GM23248 (cell line): ENCODE measurements around the gene INHBC. TPM values are rescaled to one million over a fixed set of nuclear protein-coding genes. Genes with fewer than 3 reads are reported as not detected.
A peak's percentile ranks its signal among the peaks of the same experiment; 100 is the strongest.
"Not testable (repeated sequence)": the region's sequence is repeated elsewhere in the genome, so short reads cannot be mapped to it uniquely, and the experiment has no call there.

ENCODE experiments used
- DNase-seq: peaks from one replicate; pipeline ENCODE4 v3.0.0-alpha.2; 2015
- H2AFZ ChIP-seq: fragments of 200-600 bp; sonication (generic); 2 replicates; pipeline ENCODE4 v1.6.1; 2016; ENCODE audit warnings: antibody characterized with exemption
- H3F3A ChIP-seq: fragments of 200-600 bp; sonication (generic); 2 replicates; pipeline ENCODE4 v1.6.1; 2016; ENCODE audit warnings: mild to moderate bottlenecking, antibody characterized with exemption, mixed run types; ENCODE audit not compliant: insufficient read depth
- H3K27ac ChIP-seq: fragments of 200-600 bp; sonication (generic); 2 replicates; pipeline ENCODE4 v1.5.1; 2016; ENCODE audit warnings: mild to moderate bottlenecking
- H3K27me3 ChIP-seq: fragments of 200-600 bp; sonication (generic); replicated peaks from 2 replicates; pipeline ENCODE4 v1.6.1; 2016; ENCODE audit warnings: mild to moderate bottlenecking; ENCODE audit not compliant: insufficient read depth
- H3K36me3 ChIP-seq: fragments of 200-600 bp; sonication (generic); 2 replicates; pipeline ENCODE4 v1.6.1; 2016; ENCODE audit warnings: low read depth, mild to moderate bottlenecking
- H3K4me1 ChIP-seq: fragments of 200-600 bp; sonication (generic); 2 replicates; pipeline ENCODE4 v1.6.1; 2016; ENCODE audit warnings: mild to moderate bottlenecking; ENCODE audit not compliant: insufficient read depth
- H3K4me2 ChIP-seq: fragments of 200-600 bp; sonication (generic); one replicate; pipeline ENCODE4 v1.6.1; 2016; ENCODE audit warnings: mild to moderate bottlenecking; ENCODE audit not compliant: unreplicated experiment
- H3K4me3 ChIP-seq: fragments of 200-600 bp; sonication (generic); 2 replicates; pipeline ENCODE4 v1.5.1; 2016; ENCODE audit warnings: mild to moderate bottlenecking
- H3K79me2 ChIP-seq: fragments of 200-600 bp; sonication (generic); 2 replicates; pipeline ENCODE4 v1.6.1; 2016; ENCODE audit warnings: mild to moderate bottlenecking; ENCODE audit not compliant: insufficient read depth
- H3K9ac ChIP-seq: fragments of 200-600 bp; sonication (generic); 2 replicates; pipeline ENCODE4 v1.6.1; 2016; ENCODE audit warnings: mild to moderate bottlenecking
- H3K9me2 ChIP-seq: fragments of 200-600 bp; sonication (generic); 2 replicates; pipeline ENCODE4 v1.6.1; 2016; ENCODE audit warnings: mixed run types, mild to moderate bottlenecking, moderate library complexity; ENCODE audit not compliant: insufficient read depth
- H3K9me3 ChIP-seq: fragments of 200-600 bp; sonication (generic); one replicate; pipeline ENCODE4 v1.6.1; 2017; ENCODE audit warnings: low read depth
- H4K20me1 ChIP-seq: fragments of 200-600 bp; sonication (generic); 2 replicates; pipeline ENCODE4 v1.6.0; 2016; ENCODE audit not compliant: insufficient read depth
- EZH2 ChIP-seq: fragments of 200-600 bp; sonication (generic); IDR thresholded peaks from 2 replicates; pipeline ENCODE4 v1.6.1; 2018; ENCODE audit warnings: antibody characterized with exemption, mild to moderate bottlenecking; ENCODE audit not compliant: insufficient read depth, poor library complexity, severe bottlenecking
- EZH2phosphoT487 ChIP-seq: fragments of 200-600 bp; sonication (generic); IDR thresholded peaks from 2 replicates; pipeline ENCODE4 v1.6.1; 2018; ENCODE audit warnings: antibody characterized with exemption, moderate library complexity, mild to moderate bottlenecking, low read depth; ENCODE audit not compliant: insufficient read depth
- WGBS, 2 experiments: methylation state at CpG; one replicate each; pipeline ENCODE4 v1.1.6; 2015 to 2017; ENCODE audit warnings: low lambda C conversion rate in 2 of 2, low coverage in 1 of 2; ENCODE audit errors: missing lambda C conversion rate in 2 of 2; 5-methylcytosine and 5-hydroxymethylcytosine counted together
- in situ Hi-C: fragments of 300-500 bp; cut with MboI; formaldehyde crosslinking; loops from 2 replicates; pipeline ENCODE4 v1.15.0; 2020
- polyA plus RNA-seq: library from polyadenylated mRNA; unstranded; fragments of >200 nt; fragmentation: Nextera tagmentation; extraction: Ambion mirVana; gene quantifications from 2 replicates; pipeline ENCODE4 v1.2.1, GENCODE V29; 2016
- total RNA-seq: library from RNA; depleted of rRNA; stranded (reverse); fragments of >200 nt; shearing (Covaris generic); gene quantifications from 2 replicates; pipeline ENCODE4 v1.2.3, GENCODE V29; 2014

INHBC gene
- total and polyA plus RNA-seq, 2 experiments from 2014 or later = not detected

DNA sequence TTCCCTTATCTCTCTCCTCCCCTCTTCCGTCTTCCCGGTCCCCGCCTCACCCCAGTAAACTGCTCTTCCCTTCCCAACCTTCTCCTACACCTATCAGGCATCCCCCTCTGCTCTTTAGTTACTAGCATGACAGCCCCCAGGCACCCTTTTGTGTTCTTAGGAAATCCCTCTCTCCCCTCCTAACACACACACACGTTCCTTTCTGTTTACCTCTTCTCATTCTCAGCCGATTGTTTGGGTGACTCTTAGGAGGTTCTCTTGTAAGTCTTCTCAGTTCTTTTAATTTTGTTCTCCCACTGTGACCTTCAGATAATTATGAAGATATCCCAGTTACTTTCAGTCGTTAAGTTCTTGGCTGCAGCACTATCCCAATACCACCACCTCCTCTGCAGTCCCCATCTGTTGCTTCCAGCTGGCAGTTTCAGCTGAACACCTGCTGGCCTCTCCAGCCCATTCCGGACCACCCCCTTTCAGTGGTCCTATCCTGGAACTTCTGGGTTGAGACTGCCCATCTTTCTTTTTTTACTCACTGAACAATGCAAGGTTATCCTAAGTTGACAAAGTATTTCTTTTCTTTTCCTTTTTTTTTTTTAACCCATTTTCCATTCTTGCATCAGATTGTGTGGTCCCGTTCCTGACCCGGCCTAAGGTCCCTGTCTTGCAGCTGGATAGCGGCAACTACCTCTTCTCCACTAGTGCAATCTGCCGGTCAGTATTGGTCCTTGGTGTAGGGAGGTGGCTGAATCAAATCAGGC lies 54.0 kb downstream of the INHBC start:
- peak; percentile 38 for DNase-seq
- in situ Hi-C loops = no loop called here

GRCh38 chr12:57489157-57489641 lies 54.6 kb downstream of the INHBC start:
- H3K27me3 ChIP-seq = no peaks in the 10 kb centered on the region
- peak overlapping the region; percentile 96 for H3K4me2 ChIP-seq
- H3K36me3 ChIP-seq = peaks cover 40% of the 10 kb centered on the region
- in situ Hi-C loops = no loop called here
- no peaks in the 10 kb centered on the region for H3K9me3 ChIP-seq
- 0 out of 2 replicates have a peak overlapping the region, but pooled peaks have one; percentile 48 for H3K27ac ChIP-seq
- peak overlapping the region; percentile 89 for H3K9ac ChIP-seq
- peak overlapping the region; percentile 97 for H3K4me3 ChIP-seq
- H2AFZ ChIP-seq = no peak overlapping the region
- H3K79me2 ChIP-seq = peaks cover 49% of the 10 kb centered on the region
- H4K20me1 ChIP-seq = no peaks in the 10 kb centered on the region
- TF ChIP-seq EZH2phosphoT487 = no peak
- no peak for TF ChIP-seq EZH2
- no peaks in the 10 kb centered on the region for H3K9me2 ChIP-seq
- WGBS, 2 experiments = 55 to 60% methylated on average over 5 of the region's 5 CpGs
- 0 out of 2 replicates have a peak, but pooled peaks cover 3% of the 10 kb centered on the region for H3F3A ChIP-seq
- H3K4me1 ChIP-seq = peaks cover 4% of the 10 kb centered on the region
- DNase-seq = peak; percentile 62

More for the DNA sequence above, 54.0 kb downstream of the INHBC start:
- peak overlapping the region; percentile 48 for H3K27ac ChIP-seq
- H3K4me3 ChIP-seq = peak overlapping the region; percentile 97
- TF ChIP-seq EZH2 (no peak), EZH2phosphoT487 (no peak)
- peak overlapping the region; percentile 96 for H3K4me2 ChIP-seq
- no peaks in the 10 kb centered on the region for H4K20me1 ChIP-seq
- peaks cover 36% of the 10 kb centered on the region for H3K36me3 ChIP-seq
- H2AFZ ChIP-seq = peak overlapping the region; percentile 81
- peaks cover 49% of the 10 kb centered on the region for H3K79me2 ChIP-seq
- no peaks in the 10 kb centered on the region for H3K9me2 ChIP-seq
- H3K9ac ChIP-seq = peak overlapping the region; percentile 89
- no peaks in the 10 kb centered on the region for H3K27me3 ChIP-seq
- WGBS, 2 experiments = 30 to 33% methylated on average over 10 to 11 of the region's 11 CpGs
- peaks cover 5% of the 10 kb centered on the region; the same call in 1 of the 2 replicates for H3F3A ChIP-seq
- H3K4me1 ChIP-seq = peaks cover 5% of the 10 kb centered on the region
- H3K9me3 ChIP-seq = no peaks in the 10 kb centered on the region

DNA sequence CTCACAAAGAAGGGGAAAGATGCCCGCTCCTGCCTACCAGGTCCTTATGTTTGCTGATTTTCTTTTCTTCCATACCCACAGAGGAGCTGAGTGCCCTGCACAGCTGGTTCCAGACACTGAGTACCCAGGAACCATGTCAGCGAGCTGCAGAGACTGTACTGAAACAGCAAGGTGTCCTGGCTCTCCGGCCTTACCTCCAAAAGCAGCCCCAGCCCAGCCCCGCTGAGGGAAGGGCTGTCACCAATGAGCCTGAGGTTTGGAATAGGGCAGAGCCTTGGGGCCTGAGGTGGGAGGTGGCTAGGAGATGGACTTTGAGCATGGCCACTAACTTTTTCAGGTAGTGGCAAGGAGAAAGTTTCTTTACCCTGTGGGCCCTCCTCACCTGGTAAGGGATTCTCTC lies 55.5 kb downstream of the INHBC start:
- Histone ChIP-seq H3K36me3 (peaks cover 40% of the 10 kb centered on the region), H3K9me3 (no peaks in the 10 kb centered on the region), H3K27me3 (no peaks in the 10 kb centered on the region), H3K4me1 (peaks cover 4% of the 10 kb centered on the region), H3K4me2 (no peak overlapping the region), H4K20me1 (no peaks in the 10 kb centered on the region), H2AFZ (no peak overlapping the region), H3K79me2 (peaks cover 49% of the 10 kb centered on the region), H3K9me2 (no peaks in the 10 kb centered on the region), H3K4me3 (no peak overlapping the region), H3K27ac (no peak overlapping the region), H3K9ac (no peak overlapping the region), H3F3A (0 out of 2 replicates have a peak, but pooled peaks cover 3% of the 10 kb centered on the region)
- no peak for TF ChIP-seq EZH2phosphoT487
- no peak for TF ChIP-seq EZH2
- in situ Hi-C loops = no loop called here
- WGBS, 2 experiments = 96 to 97% methylated on average over 4 of the region's 4 CpGs
- no peak for DNase-seq

GRCh38 chr12:57491393-57492280 lies 57.1 kb downstream of the INHBC start:
- WGBS, 2 experiments = 86 to 89% methylated on average over 15 of the region's 15 CpGs
- in situ Hi-C loops = no loop called here
- no peak for TF ChIP-seq EZH2phosphoT487
- TF ChIP-seq EZH2 = no peak

DNA sequence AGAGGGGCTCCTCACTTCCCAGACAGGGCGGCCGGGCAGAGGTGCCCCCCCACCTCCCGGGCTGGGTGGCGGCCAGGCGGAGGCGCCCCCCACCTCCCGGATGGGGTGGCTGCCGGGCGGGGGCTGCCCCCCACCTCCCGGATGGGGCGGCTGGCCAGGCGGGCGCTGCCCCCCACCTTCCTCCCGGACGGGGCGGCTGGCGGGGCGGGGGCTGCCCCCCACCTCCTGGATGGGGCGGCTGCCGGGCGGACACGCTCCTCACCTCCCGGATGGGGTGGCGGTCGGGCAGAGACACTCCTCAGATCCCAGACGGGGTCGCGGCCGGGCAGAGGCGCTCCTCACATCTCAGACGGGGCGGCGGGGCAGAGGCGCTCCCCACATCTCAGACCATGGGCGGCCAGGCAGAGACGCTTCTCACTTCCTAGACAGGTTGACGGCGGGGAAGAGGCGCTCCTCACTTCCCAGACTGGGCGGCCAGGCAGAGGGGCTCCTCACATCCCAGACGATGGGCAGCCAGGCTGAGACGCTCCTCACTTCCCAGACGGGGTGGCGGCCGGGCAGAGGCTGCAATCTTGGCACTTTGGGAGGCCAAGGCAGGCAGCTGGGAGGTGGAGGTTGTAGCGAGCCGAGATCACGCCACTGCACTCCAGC lies 60.6 kb downstream of the INHBC start:
- H3K9me3 ChIP-seq, DNase-seq, H3K9ac ChIP-seq, H3K27me3 ChIP-seq, H2AFZ ChIP-seq, H3F3A ChIP-seq, H3K27ac ChIP-seq, H4K20me1 ChIP-seq, in situ Hi-C loops, H3K4me3 ChIP-seq, H3K4me1 ChIP-seq, H3K9me2 ChIP-seq, H3K4me2 ChIP-seq: not testable (repeated sequence)
- H3K79me2 ChIP-seq = peaks cover 68% of the 10 kb centered on the region
- WGBS, 2 experiments = 93 to 98% methylated on average over 21 to 48 of the region's 48 CpGs
- peaks cover 64% of the 10 kb centered on the region for H3K36me3 ChIP-seq

More at GRCh38 chr12:57491393-57492280, 57.1 kb downstream of the INHBC start:
- H3K79me2 ChIP-seq = peaks cover 59% of the 10 kb centered on the region
- H3K9me2 ChIP-seq = no peaks in the 10 kb centered on the region
- 0 out of 2 replicates have a peak, but pooled peaks cover 3% of the 10 kb centered on the region for H3F3A ChIP-seq
- H3K9ac ChIP-seq = no peak overlapping the region
- peaks cover 4% of the 10 kb centered on the region for H3K4me1 ChIP-seq
- H3K4me2 ChIP-seq = no peak overlapping the region
- peak; percentile 26 for DNase-seq
- H2AFZ ChIP-seq = no peak overlapping the region
- peaks cover 49% of the 10 kb centered on the region for H3K36me3 ChIP-seq
- no peaks in the 10 kb centered on the region for H4K20me1 ChIP-seq
- no peak overlapping the region for H3K4me3 ChIP-seq
- no peak overlapping the region for H3K27ac ChIP-seq
- H3K9me3 ChIP-seq = no peaks in the 10 kb centered on the region
- H3K27me3 ChIP-seq = no peaks in the 10 kb centered on the region
